ENCODE data around the gene TDRD3.
"Not testable (repeated sequence)": the region's sequence is repeated elsewhere in the genome, so short reads cannot be mapped to it uniquely, and the experiment has no call there.

DNA sequence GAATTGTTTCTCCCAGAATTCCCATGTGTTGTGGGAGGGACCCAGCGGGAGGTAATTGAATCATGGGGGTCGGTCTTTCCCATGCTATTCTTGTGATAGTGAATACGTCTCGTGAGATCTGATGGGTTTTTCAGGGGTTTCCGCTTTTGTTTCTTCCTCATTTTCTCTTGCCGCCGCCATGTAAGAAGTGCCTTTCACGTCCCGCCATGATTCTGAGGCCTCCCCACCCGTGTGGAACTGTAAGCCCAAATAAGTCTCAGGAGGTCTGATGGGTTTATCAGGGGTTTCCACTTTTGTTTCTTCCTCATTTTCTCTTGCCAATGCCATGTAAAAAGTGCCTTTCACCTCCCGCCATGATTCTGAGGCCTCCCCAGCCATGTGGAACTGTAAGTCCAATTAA lies 10.8 kb downstream of the TDRD3 start:
- TF ChIP-seq, protein P1, sequence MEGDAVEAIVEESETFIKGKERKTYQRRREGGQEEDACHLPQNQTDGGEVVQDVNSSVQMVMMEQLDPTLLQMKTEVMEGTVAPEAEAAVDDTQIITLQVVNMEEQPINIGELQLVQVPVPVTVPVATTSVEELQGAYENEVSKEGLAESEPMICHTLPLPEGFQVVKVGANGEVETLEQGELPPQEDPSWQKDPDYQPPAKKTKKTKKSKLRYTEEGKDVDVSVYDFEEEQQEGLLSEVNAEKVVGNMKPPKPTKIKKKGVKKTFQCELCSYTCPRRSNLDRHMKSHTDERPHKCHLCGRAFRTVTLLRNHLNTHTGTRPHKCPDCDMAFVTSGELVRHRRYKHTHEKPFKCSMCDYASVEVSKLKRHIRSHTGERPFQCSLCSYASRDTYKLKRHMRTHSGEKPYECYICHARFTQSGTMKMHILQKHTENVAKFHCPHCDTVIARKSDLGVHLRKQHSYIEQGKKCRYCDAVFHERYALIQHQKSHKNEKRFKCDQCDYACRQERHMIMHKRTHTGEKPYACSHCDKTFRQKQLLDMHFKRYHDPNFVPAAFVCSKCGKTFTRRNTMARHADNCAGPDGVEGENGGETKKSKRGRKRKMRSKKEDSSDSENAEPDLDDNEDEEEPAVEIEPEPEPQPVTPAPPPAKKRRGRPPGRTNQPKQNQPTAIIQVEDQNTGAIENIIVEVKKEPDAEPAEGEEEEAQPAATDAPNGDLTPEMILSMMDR (IDR thresholded peaks at IDR 0.05; ENCODE audit: low read depth, low read length, poor library complexity, severe bottlenecking): not testable (repeated sequence)
- not testable (repeated sequence) for TF ChIP-seq EZH2phosphoT487 (IDR thresholded peaks at IDR 0.05; ENCODE audit: borderline replicate concordance, low read length)
